ENCODE results near the gene UMAD1.

The UMAD1 gene

DNA sequence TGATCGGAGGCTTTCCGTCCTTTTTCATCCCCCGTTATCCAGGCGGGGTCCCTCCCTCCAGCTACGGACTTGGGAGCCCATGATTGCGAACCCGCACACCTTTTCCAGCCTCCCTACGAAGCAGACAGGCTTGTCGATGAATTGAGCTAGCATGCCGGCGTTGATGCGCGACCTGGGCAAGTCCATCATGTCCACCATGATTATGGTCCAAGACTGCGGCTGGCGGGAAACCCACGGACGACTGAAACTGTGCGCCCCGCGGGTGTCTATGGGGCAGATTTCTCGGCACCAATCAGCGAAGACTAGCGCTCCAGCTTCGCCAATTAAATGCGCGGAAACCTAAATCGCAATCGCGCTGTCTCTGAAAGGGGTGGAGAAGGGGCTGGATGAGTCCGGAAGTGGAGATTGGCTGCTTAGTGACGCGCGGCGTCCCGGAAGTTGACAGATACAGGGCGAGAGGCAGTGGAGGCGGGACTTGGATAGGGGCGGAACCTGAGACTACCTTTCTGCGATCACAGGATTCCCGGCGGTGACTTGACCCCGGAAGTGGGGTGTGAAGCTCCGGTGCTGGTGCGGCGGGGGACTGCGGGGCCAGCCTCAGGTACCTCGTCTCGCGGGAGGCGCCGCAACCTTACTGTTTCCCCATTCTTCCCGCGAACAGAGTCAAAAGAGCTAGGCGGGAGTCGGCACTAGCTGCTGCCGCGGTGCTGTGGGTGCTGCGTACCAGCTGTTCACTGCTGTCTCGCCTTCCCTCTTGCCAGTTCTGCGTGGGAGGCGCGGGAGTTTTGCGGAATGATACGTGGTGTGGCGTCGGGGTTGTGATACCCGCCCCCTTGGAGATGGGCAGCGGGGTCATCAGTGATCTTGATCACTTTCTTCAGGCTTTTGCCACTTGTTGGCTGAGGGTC is at the start of gene UMAD1:
TSS of gene UMAD1 (plus strand) at position 532 of the 908 bp plus-strand sequence. CDS start 32,620 bp downstream, outside the sequence.
- DNase-seq (ENCODE audit: extremely low read depth in 1 of 2, low read depth in 1 of 2) = peak; percentile 94 to 99

DNA sequence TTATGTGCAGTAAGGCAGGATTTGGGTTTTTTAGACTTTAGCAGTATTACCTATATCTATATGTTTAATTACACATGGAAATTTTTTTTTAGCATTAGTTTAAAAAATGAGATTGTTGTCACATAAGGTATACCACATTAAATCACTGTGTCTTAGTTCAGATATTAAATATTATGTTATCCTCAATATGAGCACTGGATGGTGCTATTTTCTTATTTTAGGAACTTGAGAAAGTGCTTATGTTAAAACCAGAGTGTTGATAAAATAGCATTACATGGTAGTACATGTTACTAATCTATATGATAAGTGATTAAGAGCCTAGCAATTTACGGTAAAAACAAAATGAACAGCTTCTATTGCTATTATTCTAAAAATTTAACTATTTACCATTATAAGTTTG is 45.1 kb upstream of the UMAD1 start:
- DNase-seq (ENCODE audit: extremely low read depth in 1 of 2, low read depth in 1 of 2) = no peak

DNA sequence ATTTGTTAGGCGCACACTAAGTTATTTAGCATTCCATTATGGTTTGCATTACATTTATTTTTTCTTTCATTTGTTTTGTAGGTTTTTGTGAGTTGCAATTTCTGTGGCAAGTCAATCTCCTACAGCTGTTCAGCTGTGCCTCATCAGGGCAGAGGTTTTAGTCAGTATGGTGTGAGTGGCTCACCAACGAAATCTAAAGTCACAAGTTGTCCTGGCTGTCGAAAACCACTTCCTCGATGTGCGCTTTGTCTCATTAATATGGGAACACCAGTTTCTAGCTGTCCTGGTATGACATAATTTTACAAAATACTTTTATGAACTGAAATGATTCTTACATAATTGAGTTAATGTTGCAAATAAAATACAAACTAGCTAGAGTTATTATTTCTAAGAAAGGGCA is 44.4 kb upstream of the UMAD1 start:
- no peak for DNase-seq (ENCODE audit: extremely low read depth in 1 of 2, low read depth in 1 of 2)

DNA sequence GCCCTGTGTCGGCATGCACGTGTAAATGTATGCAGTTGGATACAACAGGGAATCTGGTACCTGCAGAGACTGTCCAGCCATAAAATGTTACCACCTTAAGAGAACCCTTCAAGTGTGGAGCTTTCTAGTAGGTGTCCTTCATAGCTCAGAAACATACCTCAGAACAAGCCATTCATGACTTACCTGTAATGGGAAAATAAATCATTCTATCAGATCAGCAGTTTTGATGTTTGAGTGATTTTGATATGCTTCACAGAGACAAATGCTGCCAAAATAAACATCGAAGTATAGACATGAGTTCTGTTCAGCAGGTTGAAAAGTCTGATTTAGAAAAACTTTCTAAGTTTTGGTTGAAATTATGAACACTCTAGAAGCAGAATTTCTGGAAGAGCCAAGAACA is 33.5 kb upstream of the UMAD1 start:
- DNase-seq (ENCODE audit: extremely low read depth in 1 of 2, low read depth in 1 of 2) = no peak

DNA sequence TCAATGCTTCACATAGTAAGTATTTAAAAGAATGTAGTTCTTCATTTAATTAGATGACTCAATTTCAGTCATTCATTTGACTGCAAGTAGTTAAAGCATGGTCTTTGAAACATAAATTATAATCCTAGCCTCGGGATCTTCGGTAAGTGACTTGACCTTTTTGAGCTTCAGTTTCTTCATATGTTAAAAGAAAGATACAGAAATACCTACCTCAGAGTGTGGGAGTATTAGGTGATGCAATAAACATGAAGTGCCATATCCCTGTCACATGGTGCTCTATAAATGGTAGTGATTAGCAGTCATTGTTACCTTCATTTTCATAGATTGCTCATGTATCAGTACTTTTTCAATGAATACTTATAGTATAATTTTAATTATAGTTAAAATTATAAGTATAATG is 31.2 kb upstream of the UMAD1 start:
- DNase-seq (ENCODE audit: extremely low read depth in 1 of 2, low read depth in 1 of 2) = no peak

GRCh38 chr7:7612519-7612918 is 28.0 kb upstream of the UMAD1 start:
- DNase-seq (ENCODE audit: extremely low read depth in 1 of 2, low read depth in 1 of 2) = no peak

- DNase-seq (ENCODE audit: extremely low read depth in 1 of 2, low read depth in 1 of 2) = no peak
Measured at GRCh38 chr7:7613210-7613609, 27.3 kb upstream of the UMAD1 start.

- DNase-seq (ENCODE audit: extremely low read depth in 1 of 2, low read depth in 1 of 2) = no peak
Measured at GRCh38 chr7:7614018-7614741, 26.4 kb upstream of the UMAD1 start.

- DNase-seq (ENCODE audit: extremely low read depth in 1 of 2, low read depth in 1 of 2) = no peak
Measured at GRCh38 chr7:7617550-7617949, 23.0 kb upstream of the UMAD1 start.

DNA sequence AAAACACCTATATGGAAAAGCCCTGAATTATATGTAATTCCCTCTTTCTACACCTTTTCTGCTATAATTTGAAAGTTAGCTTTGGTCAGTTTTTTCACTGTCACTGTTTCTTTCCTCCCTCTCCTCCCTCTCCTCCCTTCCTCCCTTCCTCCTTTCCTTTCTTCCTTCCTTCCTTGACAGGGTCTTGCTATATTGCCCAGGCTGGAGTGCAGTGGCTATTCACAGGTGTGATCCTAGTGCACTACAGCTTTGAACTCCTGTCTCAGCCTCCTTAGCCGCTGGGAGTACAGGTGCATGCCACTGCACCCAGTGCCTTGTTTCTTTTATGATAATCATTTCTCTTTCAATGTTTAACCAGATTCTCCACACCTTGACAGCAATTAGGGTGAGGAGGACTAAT is 22.1 kb upstream of the UMAD1 start:
- no peak for DNase-seq (ENCODE audit: extremely low read depth in 1 of 2, low read depth in 1 of 2)

GRCh38 chr7:7620236-7620635 is 20.3 kb upstream of the UMAD1 start:
- DNase-seq (ENCODE audit: extremely low read depth in 1 of 2, low read depth in 1 of 2) = no peak

- DNase-seq (ENCODE audit: extremely low read depth in 1 of 2, low read depth in 1 of 2) = no peak
Measured at GRCh38 chr7:7620644-7621210, 19.8 kb upstream of the UMAD1 start.

DNA sequence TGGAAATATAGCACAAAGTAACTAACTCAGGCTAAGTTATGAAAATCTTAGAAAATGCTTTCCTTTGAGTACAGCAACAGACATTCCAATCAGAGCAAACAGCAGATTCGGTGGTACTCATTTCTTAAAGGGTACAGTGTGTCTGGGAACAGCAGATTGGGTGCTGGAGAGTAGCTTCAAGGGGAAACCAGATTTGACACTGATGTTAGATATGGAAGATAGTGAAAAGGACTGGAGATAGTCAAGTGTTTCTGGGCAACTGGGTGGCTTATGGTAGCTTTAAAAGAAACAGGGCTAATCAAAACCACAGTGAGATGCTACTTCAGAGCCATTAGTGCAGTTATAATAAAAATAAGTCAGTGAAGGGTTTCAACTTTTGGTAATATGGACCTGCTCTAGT is 12.1 kb upstream of the UMAD1 start:
- DNase-seq (ENCODE audit: extremely low read depth in 1 of 2, low read depth in 1 of 2) = no peak

DNA sequence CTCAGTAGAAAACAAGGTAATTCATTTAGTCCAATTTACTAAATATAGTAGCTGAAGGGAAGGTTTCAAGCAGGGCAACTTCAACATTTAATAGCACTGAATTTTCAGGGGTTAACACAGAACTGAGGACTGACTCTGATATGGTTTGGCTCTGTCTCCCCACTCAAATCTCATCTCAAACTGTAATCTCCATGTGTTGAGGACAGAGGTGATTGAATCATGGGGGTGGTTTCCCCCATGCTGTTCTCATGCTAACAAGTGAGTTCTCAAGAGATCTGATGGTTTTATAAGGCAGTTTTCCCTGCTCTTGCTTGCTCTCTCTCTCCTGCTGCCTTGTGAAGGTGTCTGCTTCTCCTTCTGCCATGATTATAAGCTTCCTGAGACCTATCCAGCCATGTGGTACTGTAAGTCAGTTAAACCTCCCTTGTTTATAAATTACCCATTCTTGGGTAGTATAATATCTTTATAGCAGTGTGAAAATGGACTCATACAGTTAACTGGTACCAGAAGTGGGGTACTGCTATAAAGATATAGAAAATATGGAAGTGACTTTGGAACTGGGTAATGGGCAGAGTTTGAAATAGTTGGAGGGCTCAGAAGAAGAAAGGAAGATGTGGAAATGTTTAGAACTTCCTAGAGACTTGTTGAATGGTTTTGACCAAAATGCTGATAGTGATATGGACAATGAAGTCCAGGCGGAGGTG is 9.8 kb upstream of the UMAD1 start:
- no peak for DNase-seq (ENCODE audit: extremely low read depth in 1 of 2, low read depth in 1 of 2)

- no peak for DNase-seq (ENCODE audit: extremely low read depth in 1 of 2, low read depth in 1 of 2)
Measured at GRCh38 chr7:7639421-7639820, 1.1 kb upstream of the UMAD1 start.

DNA sequence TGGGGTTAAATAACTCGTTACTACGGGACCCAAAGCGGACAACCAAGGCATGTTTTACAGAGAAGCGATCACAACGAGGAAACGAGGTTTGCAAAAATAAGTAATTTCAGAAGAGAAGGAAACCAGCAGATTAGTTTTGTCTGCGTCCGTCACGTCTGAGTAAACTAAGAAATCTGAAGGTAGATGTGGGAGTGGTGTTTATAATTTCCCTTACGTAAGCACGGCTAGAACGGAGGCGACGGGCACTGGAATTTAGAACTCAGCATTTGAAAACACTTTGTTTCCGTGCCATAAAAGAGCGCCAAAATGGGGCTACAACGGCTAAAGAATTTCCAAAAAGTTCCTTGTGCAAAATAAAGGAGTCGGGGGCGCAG is 718 bp upstream of the UMAD1 start:
- DNase-seq (ENCODE audit: extremely low read depth in 1 of 2, low read depth in 1 of 2) = peak in 1 of 2 donors; percentile 28

GRCh38 chr7:7641129-7641663 is 644 bp downstream of the UMAD1 start:
- no peak for DNase-seq (ENCODE audit: extremely low read depth in 1 of 2, low read depth in 1 of 2)

DNA sequence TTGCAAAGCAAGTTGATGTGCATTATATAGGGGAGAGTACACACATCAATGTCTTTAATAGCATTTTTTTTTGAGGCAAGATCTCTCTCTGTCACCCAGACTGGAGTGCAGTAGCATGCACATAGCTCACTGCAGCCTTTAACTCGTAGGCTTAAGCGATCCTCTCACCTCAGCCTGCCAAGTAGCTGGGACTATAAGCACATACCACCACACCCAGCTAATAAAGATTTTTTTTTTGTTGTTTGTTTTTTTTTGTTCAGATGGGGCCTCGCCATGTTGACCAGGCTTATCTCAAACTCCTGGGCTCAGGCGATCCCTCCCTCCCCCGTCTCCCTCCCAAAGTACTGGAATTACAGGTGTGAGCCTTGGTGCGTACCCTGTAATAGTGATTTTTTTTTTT is 1.5 kb downstream of the UMAD1 start:
- DNase-seq (ENCODE audit: extremely low read depth in 1 of 2, low read depth in 1 of 2) = no peak

DNA sequence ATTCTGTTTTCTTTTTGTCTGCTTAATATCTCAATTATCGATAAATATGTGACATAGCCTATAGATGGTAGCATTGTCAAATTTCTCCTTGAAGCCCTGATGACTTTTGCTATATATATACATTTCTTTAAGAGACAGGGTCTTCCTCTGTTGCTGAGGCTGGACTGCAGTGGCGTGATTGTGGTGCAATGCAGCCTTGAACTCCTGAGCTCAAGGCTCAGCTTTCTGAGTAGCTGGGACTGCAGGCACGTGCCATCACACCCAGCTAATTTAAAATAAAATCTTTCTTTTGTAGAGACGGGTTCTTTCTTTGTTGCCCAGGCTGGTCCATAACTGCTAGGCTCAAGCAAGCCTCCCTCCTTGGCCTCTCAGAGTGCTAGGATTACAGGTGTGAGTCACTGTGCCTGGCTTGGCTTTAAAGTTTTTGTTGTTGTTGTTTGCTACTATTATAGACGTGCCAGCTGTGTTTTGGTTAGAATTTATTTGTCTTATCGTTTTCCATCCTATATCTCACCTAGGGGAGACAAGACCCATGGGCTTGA is 7.0 kb downstream of the UMAD1 start:
- DNase-seq (ENCODE audit: extremely low read depth in 1 of 2, low read depth in 1 of 2) = no peak

GRCh38 chr7:7650682-7651206 is 10.2 kb downstream of the UMAD1 start:
- DNase-seq (ENCODE audit: extremely low read depth in 1 of 2, low read depth in 1 of 2) = no peak

All from activated CD8-positive, alpha-beta memory T cell treated with anti-CD3 and anti-CD28 coated beads for 1 hour (primary cell).